Measurements from ENCODE around the gene ARID3A.
A peak's percentile ranks its signal among the peaks of the same experiment; 100 is the strongest.

ARID3A gene

DNA sequence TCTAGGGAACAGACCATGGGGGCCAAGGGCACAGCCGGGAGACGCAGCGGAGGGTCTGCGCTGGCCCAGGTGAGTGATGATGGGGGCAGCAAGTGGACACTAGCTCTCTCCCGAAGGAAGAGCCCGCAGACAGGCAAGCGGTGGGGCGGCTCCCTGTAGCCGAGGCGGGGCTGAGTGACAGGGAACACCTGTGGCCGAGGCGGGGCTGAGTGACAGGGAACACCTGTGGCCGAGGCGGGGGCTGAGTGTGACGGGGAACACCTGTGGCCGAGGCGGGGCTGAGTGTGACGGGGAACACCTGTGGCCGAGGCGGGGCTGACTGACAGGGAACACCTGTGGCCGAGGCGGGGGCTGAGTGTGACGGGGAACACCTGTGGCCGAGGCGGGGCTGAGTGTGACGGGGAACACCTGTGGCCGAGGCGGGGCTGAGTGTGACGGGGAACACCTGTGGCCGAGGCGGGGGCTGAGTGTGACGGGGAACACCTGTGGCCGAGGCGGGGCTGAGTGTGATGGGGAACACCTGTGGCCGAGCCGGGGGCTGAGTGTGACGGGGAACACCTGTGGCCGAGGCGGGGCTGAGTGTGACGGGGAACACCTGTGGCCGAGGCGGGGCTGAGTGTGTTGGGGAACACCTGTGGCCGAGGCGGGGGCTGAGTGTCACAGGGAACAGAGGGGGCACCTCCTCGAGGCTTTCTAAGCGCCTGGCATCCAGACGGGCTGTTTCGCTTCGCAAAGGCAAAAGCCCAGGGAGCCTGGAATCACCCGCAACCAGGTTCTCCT, 34.2 kb upstream of the ARID3A start:
- DNase-seq, result peak; percentile 84

DNA sequence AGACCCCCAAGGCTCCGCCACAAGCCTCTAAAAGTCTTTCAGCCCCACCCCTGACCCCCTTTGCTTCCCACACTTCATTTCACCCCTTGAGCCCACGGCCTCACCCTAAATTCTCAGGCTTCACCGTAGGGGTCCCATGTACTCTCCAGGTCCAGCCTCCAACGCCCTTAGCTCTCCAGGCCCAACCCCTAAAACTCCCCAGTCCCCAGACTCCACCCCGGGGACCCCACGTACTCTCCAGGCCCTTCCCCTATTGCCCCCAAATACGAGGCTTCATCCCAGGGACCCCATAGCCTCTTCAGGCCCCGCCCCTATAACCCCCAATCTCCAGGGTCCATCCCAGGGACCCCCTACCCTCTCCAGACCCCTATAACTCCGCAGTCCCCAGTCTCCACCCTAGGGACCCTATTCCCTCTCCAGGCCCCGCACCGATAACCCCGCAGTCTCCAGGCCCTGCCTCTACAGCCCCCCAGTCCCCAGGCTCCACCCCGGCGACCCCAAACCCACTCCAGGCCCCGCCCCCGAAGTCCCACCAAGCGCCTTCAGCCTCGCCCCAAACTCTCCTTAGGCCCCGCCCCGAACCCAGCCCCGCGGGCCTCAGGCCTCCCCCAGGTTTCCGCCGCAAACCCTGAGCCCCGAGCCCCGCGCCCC, 33.5 kb upstream of the ARID3A start:
- peak; percentile 58 for DNase-seq

DNA sequence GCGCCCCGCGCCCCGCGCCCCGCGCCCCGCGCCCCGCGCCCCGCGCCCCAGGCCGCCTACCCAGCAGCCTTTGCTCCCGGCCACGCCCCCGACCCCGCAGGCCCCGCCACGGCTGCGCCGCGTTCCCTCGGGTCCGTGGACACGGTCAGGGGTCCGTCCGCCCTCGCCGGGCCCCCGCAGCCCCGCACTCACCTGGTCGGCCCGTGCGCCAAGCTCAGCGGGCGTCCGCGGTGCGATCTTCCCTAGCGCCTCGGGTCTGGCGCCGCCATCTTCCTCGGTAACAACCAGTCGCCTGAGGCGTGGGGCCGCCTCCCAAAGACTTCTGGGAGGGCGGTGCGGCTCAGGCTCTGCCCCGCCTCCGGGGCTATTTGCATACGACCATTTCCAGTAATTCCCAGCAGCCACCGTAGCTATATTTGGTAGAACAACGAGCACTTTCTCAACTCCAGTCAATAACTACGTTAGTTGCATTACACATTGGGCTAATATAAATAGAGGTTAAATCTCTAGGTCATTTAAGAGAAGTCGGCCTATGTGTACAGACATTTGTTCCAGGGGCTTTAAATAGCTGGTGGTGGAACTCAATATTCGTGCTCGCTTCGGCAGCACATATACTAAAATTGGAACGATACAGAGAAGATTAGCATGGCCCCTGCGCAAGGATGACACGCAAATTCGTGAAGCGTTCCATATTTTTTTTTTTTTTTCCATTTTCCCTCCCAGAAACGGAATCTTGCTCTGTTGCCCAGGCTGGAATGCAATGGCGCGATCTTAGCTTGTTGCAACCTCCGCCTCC, 32.7 kb upstream of the ARID3A start, which contains the start of the genes MED16 and RNU6-9:
Gene MED16, minus strand, starts transcription at position 294 of the 796 bp plus-strand sequence. CDS start 2,056 bp downstream, outside the sequence.
Gene RNU6-9, plus strand, starts transcription at position 591 of the 796 bp plus-strand sequence.
- peak; percentile 95 for DNase-seq

- DNase-seq, result no peak
Observed at GRCh38 chr19:896434-896833, 29.4 kb upstream of the ARID3A start.

DNA sequence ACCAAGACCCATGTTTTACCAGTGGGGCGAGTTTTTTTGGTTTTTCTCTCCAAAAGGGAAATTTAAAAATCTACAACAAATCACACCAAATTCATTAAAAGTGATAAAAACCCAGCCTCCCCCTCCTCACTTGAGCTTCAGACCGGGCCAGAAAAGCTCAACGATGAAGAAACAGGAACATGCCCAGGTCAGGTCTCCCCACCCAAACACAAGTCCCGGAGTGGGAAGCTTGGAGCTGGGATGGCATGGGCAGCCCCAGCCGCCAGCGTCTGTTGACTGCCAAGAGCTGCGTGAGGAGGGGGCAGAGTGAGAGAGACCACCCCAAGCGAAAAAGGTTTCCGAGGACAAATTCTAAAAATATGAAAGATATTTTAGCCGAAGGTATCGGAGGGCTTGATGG, 28.8 kb upstream of the ARID3A start:
- no peak for DNase-seq

GRCh38 chr19:897442-898039, 28.3 kb upstream of the ARID3A start:
- peak; percentile 32 for DNase-seq

DNA sequence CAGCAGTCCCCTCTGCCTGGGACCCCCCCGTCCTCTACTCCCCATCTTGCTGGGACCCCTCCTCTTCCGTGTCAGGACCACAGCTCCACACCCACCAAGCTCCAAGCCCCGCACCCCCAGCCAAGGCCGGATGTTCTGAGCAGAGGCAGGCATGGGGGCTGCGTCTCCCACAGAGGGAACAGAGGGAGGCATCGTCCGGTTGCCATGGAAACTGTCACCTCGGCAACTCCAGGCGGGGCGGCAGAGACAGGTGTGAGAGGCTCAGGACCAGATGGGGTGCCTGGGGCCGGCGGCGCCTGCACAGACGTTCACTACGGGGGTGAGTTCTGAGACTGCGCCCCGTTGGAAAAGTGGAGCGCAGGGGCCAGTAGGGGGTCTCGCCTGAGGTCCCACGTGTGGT, 27.2 kb upstream of the ARID3A start:
- DNase-seq, result peak; percentile 65

DNA sequence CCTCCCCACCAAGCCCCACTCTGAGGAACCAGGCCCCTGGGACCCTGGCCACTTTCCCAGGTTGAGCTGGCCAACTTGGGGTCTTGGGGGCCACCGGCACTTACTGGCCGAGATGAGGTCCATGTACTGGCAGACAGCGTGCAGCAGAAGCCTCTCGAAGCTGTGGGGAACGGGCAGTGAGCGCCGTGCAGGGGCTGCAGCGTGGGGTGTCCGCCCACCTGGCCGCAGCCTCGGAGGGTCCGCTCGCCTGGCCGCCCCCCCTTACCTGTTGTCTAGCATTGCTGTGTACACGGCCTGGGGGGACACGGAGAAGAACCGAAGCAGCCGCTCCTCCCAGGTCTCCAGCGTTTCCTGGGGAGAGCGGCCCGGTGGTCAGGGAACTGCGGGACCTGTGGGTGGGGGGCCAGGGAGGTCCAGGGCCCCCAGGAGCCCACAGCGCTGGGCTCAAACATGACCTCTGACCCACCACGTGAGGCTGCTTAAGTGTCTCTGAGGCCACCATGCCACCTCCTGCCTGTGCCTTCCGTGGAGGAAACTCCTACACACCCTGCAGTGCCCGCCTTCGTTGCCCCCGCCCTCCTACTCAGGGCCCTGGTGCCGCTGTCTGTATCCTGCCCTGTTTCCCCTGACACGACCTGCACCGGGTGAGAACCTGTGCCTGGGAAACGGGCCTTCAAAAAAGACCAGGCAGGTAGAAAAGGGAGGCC, 26.3 kb upstream of the ARID3A start:
- DNase-seq, result no peak

DNA sequence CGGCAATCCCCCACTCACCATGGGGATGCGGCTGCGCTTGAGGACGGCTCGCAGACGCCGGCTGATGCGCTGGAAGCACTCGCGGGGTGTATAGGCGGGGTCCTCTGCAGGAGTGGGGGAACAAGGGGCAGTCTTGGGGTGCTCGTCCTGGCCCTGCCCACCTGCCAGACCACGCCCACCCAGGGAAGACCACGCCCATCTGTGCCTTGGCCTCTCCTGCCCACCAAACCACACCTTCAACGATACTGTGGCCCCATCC, 25.9 kb upstream of the ARID3A start:
- no peak for DNase-seq

GRCh38 chr19:900302-901111, 25.3 kb upstream of the ARID3A start:
- DNase-seq, result peak; percentile 45

- DNase-seq, result no peak
Observed at GRCh38 chr19:901216-902092, 24.4 kb upstream of the ARID3A start.

DNA sequence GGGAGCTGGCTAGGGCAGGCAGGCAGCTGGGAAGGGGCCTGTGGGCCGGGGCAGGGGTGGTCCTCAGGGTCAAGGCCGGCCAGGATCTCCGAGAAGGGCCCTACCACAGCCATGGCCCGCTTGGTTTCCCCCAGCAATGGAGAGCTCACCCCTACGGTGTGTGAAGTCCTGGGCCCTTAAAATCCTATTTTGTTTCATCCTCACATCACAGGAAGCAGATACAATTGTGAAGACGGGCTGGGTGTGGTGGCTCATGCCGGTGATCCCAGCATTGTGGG, 23.8 kb upstream of the ARID3A start:
- DNase-seq, result no peak

DNA sequence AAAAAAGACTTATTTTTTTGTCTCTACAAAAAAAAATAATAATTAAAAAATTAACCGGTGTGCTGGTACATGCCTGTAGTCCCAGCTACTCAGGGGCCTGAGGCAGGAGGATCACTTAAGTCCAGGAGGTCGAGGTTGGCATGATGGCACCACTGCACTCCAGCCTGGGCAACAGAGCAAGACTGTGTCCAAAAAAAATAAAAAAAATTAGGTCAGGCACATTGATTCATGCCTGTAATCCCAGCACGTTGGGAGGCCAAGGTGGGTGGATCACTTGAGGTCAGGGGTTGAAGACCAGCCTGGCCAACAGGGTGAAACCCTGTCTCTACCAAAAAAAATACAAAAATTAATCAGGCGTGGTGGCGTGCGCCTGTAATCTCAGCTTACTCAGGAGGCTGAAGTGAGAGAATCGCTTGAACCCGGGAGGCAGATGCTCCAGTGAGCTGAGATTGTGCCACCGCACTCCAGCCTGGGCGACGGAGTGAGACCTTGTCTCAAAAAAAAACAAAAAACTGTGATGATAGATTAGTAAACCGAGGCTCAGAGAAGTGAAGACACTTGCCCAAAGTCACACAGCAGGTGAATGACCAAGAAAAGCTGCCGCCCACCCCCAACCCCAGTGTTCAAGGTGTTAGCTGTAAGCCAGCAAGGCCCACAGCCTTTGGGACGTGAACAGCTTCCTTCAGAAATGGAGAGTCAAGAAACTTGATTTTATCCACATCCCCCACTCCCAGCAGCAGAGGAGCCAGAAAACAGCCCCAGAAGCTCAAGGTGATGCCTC, 23.2 kb upstream of the ARID3A start:
- DNase-seq, result no peak

GRCh38 chr19:903266-903797, 22.5 kb upstream of the ARID3A start:
- no peak for DNase-seq

- DNase-seq, result no peak
Observed at GRCh38 chr19:904545-904944, 21.3 kb upstream of the ARID3A start.

DNA sequence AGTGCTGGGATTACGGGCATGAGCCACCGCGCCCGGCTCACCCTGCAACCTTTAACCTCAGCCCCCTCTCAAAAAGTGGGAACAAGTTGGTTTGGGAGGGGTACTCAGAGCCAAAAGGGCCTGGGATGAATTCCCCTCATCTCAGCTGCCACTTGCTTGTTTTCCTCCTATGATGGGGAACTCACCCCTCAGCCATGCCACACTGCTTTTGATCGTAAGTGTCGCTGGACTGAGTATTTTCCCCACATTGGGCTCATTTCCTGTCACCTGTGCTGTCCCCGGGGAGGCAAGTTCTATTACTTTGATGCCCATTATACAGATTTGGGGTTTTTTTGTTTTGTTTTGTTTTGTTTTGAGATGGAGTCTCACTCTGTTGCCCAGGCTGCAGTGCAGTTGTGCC, 19.4 kb upstream of the ARID3A start:
- DNase-seq, result no peak

DNA sequence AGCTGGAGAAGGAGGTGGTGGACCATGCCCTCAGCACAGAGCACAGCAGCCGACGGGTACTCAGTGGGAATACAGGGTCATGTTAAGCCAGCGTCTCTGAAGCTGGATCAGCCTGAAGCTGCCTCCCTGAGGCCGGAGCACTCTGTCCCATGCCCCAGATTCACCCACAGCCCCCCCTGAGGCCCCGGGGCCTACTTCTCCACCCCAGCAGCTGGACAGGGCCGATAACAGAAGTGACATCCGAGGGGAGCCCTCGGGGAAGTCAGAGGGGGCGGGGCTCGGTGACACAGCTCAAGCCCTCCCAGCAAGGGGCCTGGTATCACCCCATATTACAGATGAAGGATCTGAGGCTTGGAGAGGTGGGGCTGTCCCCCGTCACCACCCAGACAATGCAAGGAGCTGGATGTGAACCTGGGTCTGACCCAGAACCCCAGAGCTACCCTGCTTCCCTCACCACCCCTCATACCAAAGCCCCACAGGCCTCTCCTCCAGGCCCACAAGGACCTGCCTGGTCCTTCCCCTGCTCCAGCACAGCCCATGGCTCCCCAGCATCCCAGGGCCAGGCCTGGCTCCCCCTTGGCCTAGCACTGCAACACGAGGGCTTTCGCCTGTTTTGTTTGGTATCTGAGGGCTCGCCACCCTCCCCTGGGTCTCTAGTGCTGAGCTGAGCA, 18.5 kb upstream of the ARID3A start:
- DNase-seq, result no peak

DNA sequence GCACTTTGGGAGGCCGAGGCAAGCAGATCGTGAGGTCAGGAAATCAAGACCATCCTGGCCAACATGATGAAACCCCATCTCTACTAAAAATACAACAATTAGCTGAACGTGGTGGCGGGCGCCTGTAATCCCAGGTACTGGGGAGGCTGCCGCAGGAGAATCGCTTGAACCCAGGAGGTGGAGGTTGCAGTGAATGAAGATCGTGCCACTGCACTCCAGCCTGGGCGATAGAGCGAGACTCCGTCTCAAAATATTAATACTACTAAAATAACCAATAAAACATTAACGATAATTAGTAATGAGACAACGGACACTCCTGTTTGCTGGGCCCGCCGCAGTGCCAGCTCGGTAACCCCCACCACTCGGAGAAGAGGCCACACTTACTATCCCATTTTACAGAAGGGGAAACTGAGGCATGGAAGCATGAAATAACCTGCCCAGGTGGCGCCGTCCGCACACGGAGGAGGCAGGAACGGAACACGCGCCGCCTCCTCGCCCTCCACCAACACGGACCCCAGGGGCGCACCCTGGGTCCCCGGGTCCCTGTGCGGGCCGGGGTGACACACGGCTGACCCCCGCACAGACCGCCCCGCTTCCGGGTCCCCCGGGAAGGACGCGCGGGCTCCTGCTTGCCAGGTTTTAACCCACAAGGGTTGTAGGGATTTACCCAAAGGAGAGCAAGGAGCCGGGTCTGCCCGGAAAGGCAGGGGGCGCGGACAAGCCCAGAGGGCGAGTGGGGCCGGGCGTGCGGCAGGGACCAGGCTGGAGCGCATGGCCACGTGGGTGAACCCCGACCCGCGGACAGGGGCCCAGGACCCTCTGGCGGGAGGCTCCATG, 14.4 kb upstream of the ARID3A start:
- no peak for DNase-seq

Measured in DMS53 (cell line).